ENCODE data around the gene NACA2. TPM values are rescaled to one million over a fixed set of nuclear protein-coding genes. Genes with fewer than 3 reads are reported as not detected.
"Not testable (repeated sequence)": the region's sequence is repeated elsewhere in the genome, so short reads cannot be mapped to it uniquely, and the experiment has no call there.

The NACA2 gene
- polyA plus RNA-seq, 6 donors from 2014 or later: not detected

DNA sequence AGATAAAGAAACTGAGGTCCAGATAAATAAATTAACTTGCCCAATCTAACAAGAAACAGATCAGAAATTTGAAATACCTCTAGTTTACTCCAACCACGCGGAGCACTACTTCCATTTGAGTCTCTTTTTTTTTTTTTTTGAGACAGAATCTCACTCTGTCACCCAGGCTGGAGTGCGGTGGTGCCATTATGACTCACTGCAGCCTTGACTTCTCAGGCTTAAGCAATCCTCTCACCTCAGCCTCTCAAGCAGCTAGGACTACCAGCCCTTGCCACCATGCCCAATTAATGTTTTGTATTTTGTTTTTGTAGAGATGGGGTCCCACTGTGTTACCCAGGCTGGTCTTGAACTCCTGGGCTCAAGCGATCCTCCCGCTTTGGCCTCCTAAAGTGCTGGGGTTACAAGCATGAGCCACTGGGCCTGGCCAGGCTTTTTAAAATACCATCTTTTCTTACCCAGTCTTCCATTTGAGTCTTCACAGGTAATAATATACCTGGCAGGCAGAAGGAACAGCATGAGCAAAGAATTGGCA, 3.3 kb upstream of the NACA2 start:
- H3K27ac Mint-ChIP-seq: no peak overlapping the region
- no peak overlapping the region for H3K4me3 Mint-ChIP-seq
- no peaks in the 10 kb centered on the region for H3K36me3 Mint-ChIP-seq
- no peak for ATAC-seq (ENCODE audit: low read depth in 2 of 2)
- H3K9me3 Mint-ChIP-seq: no peaks in the 10 kb centered on the region
- H3K27me3 Mint-ChIP-seq: peaks cover 5 to 10% (median 7%) of the 10 kb centered on the region in 3 donors
- no peak for DNase-seq
- H3K4me1 Mint-ChIP-seq: peaks cover 0 to 3% (median 0%) of the 10 kb centered on the region in 3 donors

- H3K4me3 Mint-ChIP-seq: no peak overlapping the region
- peak overlapping the region in 1 of 6 donors; percentile 15 for H3K27ac Mint-ChIP-seq
- H3K27me3 Mint-ChIP-seq: peaks cover 5 to 10% (median 7%) of the 10 kb centered on the region in 3 donors
- no peaks in the 10 kb centered on the region for H3K36me3 Mint-ChIP-seq
- peaks cover 0 to 3% (median 0%) of the 10 kb centered on the region in 3 donors for H3K4me1 Mint-ChIP-seq
- ATAC-seq (ENCODE audit: low read depth in 2 of 2) (no peak), DNase-seq (no peak)
- H3K9me3 Mint-ChIP-seq: no peaks in the 10 kb centered on the region
Observed at GRCh38 chr17:61593426-61593825, 2.4 kb upstream of the NACA2 start.

GRCh38 chr17:61591930-61592329, 911 bp upstream of the NACA2 start:
- no peak overlapping the region for H3K4me3 Mint-ChIP-seq
- no peaks in the 10 kb centered on the region for H3K36me3 Mint-ChIP-seq
- H3K4me1 Mint-ChIP-seq: peaks cover 0 to 3% (median 0%) of the 10 kb centered on the region in 3 donors
- no peak for ATAC-seq (ENCODE audit: low read depth in 2 of 2)
- H3K27me3 Mint-ChIP-seq: peaks cover 5 to 15% (median 10%) of the 10 kb centered on the region in 3 donors
- no peak overlapping the region for H3K27ac Mint-ChIP-seq
- no peak for DNase-seq
- no peaks in the 10 kb centered on the region for H3K9me3 Mint-ChIP-seq

DNA sequence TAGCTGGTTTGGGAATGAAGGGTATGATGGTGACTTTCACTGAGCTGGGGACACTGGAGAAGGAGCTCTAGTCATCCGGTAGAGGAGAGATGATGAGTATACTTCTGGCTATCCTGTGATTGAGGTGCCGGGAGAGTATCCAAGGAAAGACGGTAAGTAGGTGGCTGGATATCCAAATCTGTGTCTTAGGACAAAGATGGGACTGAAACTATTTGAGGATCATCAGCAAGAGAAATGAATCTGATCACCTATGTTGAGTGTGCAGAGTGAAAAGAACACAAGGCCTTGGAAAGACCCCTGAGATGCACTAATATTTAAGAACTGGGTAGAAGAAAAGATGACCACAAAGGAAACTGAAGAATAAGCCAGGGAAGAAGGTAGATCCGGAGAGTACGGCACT, 1.0 kb downstream of the NACA2 start:
- no peak overlapping the region for H3K27ac Mint-ChIP-seq
- ATAC-seq (ENCODE audit: low read depth in 2 of 2) (no peak), DNase-seq (no peak)
- H3K9me3 Mint-ChIP-seq: no peaks in the 10 kb centered on the region
- H3K27me3 Mint-ChIP-seq: peaks cover 0 to 8% (median 0%) of the 10 kb centered on the region in 3 donors
- no peaks in the 10 kb centered on the region for H3K36me3 Mint-ChIP-seq
- no peak overlapping the region for H3K4me3 Mint-ChIP-seq
- H3K4me1 Mint-ChIP-seq: peaks cover 0 to 3% (median 0%) of the 10 kb centered on the region in 3 donors

DNA sequence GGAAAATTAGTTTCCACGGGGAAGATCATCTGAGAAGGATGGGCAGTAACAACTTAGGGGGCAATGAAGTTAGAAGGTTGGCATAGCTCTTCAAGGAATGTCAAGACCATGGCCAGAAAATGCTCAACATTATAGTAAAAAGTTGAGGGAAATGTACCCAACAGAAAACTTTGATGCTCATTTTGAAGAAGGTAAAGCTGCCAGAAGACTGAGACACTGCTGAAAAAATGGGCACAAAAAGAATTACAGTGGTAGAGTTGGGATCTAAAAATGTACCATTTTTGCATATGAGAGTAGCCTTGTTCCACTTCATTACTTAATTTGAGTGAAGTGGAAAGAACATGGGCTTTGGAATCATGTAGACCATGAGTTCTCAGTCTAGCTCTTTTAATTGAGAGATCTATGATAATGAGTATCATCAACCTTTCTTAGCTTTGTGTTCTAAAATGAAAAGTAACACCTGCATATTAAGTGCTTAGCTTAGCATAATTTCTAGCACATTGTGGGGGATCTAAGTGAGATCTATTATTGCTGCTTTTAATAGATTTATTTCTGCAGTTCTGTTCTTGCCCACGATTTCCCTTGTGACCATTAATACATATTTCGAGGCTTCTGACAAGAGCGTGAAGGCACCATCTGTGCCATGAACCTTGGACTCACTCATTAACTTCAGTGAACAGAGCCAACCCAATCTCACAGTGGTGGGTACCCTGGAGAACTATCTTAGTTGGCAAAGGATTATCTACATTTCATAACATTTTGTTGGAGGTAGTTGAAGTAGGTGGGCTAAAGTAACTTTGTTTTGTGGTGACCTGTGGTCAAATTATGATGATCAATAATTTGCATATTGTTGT, 3.0 kb downstream of the NACA2 start:
- DNase-seq: no peak
- no peak overlapping the region for H3K27ac Mint-ChIP-seq
- H3K36me3 Mint-ChIP-seq: no peaks in the 10 kb centered on the region
- H3K4me3 Mint-ChIP-seq: no peak overlapping the region
- no peak for ATAC-seq (ENCODE audit: low read depth in 2 of 2)
- peaks cover 0 to 8% (median 0%) of the 10 kb centered on the region in 3 donors for H3K27me3 Mint-ChIP-seq
- H3K4me1 Mint-ChIP-seq: peaks cover 0 to under 1% (median 0%) of the 10 kb centered on the region in 3 donors
- no peaks in the 10 kb centered on the region for H3K9me3 Mint-ChIP-seq

- no peaks in the 10 kb centered on the region for H3K9me3 Mint-ChIP-seq
- H3K27me3 Mint-ChIP-seq: peaks cover 0 to 8% (median 0%) of the 10 kb centered on the region in 3 donors
- H3K27ac Mint-ChIP-seq: no peak overlapping the region
- H3K4me3 Mint-ChIP-seq: no peak overlapping the region
- ATAC-seq (ENCODE audit: low read depth in 2 of 2) (no peak), DNase-seq (no peak)
- no peaks in the 10 kb centered on the region for H3K36me3 Mint-ChIP-seq
- no peaks in the 10 kb centered on the region for H3K4me1 Mint-ChIP-seq
Observed at GRCh38 chr17:61587242-61587641, 3.8 kb downstream of the NACA2 start.

GRCh38 chr17:61586622-61587021, 4.4 kb downstream of the NACA2 start:
- not testable (repeated sequence) for H3K27me3 Mint-ChIP-seq; DNase-seq; H3K4me3 Mint-ChIP-seq; H3K36me3 Mint-ChIP-seq; ATAC-seq (ENCODE audit: low read depth in 2 of 2); H3K27ac Mint-ChIP-seq; H3K4me1 Mint-ChIP-seq; H3K9me3 Mint-ChIP-seq

GRCh38 chr17:61586031-61586566, 4.9 kb downstream of the NACA2 start:
- ATAC-seq (ENCODE audit: low read depth in 2 of 2) (no peak), DNase-seq (no peak)
- Mint-ChIP-seq H3K27ac (peak overlapping the region in 1 of 6 donors; percentile 42), H3K4me1 (no peaks in the 10 kb centered on the region), H3K36me3 (no peaks in the 10 kb centered on the region), H3K9me3 (no peaks in the 10 kb centered on the region), H3K4me3 (no peak overlapping the region), H3K27me3 (peaks cover 9 to 11% (median 10%) of the 10 kb centered on the region in 3 donors)

GRCh38 chr17:61584866-61585265, 6.2 kb downstream of the NACA2 start:
- no peaks in the 10 kb centered on the region for H3K36me3 Mint-ChIP-seq
- no peaks in the 10 kb centered on the region for H3K9me3 Mint-ChIP-seq
- ATAC-seq (ENCODE audit: low read depth in 2 of 2): no peak
- H3K27me3 Mint-ChIP-seq: peaks cover 18 to 23% (median 19%) of the 10 kb centered on the region in 3 donors
- H3K27ac Mint-ChIP-seq: no peak overlapping the region
- H3K4me3 Mint-ChIP-seq: no peak overlapping the region
- no peak for DNase-seq
- no peaks in the 10 kb centered on the region for H3K4me1 Mint-ChIP-seq

- ATAC-seq (ENCODE audit: low read depth in 2 of 2) (no peak), DNase-seq (no peak)
- no peaks in the 10 kb centered on the region for H3K9me3 Mint-ChIP-seq
- H3K27ac Mint-ChIP-seq: no peak overlapping the region
- peaks cover 24 to 29% (median 24%) of the 10 kb centered on the region in 3 donors for H3K27me3 Mint-ChIP-seq
- H3K36me3 Mint-ChIP-seq: no peaks in the 10 kb centered on the region
- H3K4me3 Mint-ChIP-seq: no peak overlapping the region
- no peaks in the 10 kb centered on the region for H3K4me1 Mint-ChIP-seq
Observed at GRCh38 chr17:61584266-61584665, 6.8 kb downstream of the NACA2 start.

DNA sequence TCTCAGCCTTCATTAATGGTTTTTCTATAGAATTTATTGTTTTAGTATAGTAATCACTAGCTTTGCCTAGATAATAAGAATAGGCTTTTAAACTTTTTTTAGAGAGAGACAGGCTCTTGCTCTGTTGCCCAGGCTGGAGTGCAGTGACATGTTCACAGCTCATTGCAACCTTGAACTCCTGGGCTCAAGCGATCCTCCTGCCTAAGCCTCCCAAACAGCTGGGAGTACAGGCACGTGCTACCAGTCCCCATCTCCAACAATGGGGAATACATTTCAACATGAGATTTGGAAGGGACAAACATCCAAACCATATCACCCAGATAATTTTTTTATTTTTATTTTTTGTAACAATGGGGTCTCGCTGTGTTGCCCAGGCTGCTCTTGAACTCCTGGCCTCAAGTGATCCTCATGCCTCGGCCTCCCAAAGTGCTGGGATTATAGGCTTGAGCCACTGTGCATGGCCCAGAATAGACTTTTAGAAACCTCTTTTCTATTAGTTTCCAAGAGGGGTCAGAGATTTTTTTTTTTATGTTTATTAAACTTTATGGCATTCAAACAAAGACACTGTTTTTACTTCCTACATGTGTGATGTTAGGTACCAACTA, 7.3 kb downstream of the NACA2 start:
- no peaks in the 10 kb centered on the region for H3K9me3 Mint-ChIP-seq
- DNase-seq (no peak), ATAC-seq (ENCODE audit: low read depth in 2 of 2) (no peak)
- H3K4me3 Mint-ChIP-seq: no peak overlapping the region
- no peak overlapping the region for H3K27ac Mint-ChIP-seq
- no peaks in the 10 kb centered on the region for H3K36me3 Mint-ChIP-seq
- no peaks in the 10 kb centered on the region for H3K4me1 Mint-ChIP-seq
- H3K27me3 Mint-ChIP-seq: peaks cover 24 to 31% (median 25%) of the 10 kb centered on the region in 3 donors

GRCh38 chr17:61583242-61583641, 7.8 kb downstream of the NACA2 start:
- no peak for DNase-seq
- no peaks in the 10 kb centered on the region for H3K36me3 Mint-ChIP-seq
- no peak overlapping the region for H3K4me3 Mint-ChIP-seq
- ATAC-seq (ENCODE audit: low read depth in 2 of 2): no peak
- H3K27me3 Mint-ChIP-seq: peaks cover 27 to 33% (median 30%) of the 10 kb centered on the region in 3 donors
- H3K27ac Mint-ChIP-seq: no peak overlapping the region
- H3K4me1 Mint-ChIP-seq: no peaks in the 10 kb centered on the region
- H3K9me3 Mint-ChIP-seq: no peaks in the 10 kb centered on the region

- Mint-ChIP-seq H3K27ac (no peak overlapping the region), H3K4me1 (no peaks in the 10 kb centered on the region), H3K9me3 (no peaks in the 10 kb centered on the region), H3K36me3 (no peaks in the 10 kb centered on the region), H3K27me3 (peaks cover 32 to 34% (median 33%) of the 10 kb centered on the region in 3 donors), H3K4me3 (no peak overlapping the region)
- DNase-seq: no peak
- no peak for ATAC-seq (ENCODE audit: low read depth in 2 of 2)
Observed at GRCh38 chr17:61582593-61582992, 8.4 kb downstream of the NACA2 start.
